CD4-positive, alpha-beta T cell (primary cell): ENCODE results near the gene TNFRSF21. TPM values are rescaled to one million over a fixed set of nuclear protein-coding genes. Genes with fewer than 3 reads are reported as not detected.

ENCODE experiments used
- ATAC-seq: fragments of 200-7000 bp; cut with Tn5 transposase; one replicate; pipeline ENCODE4 v1.10.0; 2022; ENCODE audit warnings: mild to moderate bottlenecking; ENCODE audit not compliant: poor library complexity
- CTCF ChIA-PET: fragments of 350-600 bp; sonication (Branson Sonifier 250); formaldehyde crosslinking; loops from one replicate; lab custom pipeline; 2021; ENCODE audit warnings: antibody characterized with exemption, inconsistent platforms; lab: Charles Lee
- POLR2A ChIA-PET: fragments of 350-600 bp; sonication (Branson Sonifier 250); formaldehyde crosslinking; loops from one replicate; lab custom pipeline; 2021; ENCODE audit warnings: antibody characterized with exemption, inconsistent platforms; lab: Charles Lee
- DNase-seq, 14 experiments: peaks; one replicate each; pipeline ENCODE4 v3.0.0-alpha.2; 2013 to 2020; ENCODE audit warnings: mixed read lengths in 2 of 14
- H3K27ac ChIP-seq, 2 donors: one replicate each; pipeline versions ENCODE4 v1.5.1 to v1.7.0; 2013; ENCODE audit warnings: low read length in 2 of 2, low read depth in 1 of 2, mild to moderate bottlenecking in 1 of 2
- H3K27me3 ChIP-seq, 2 experiments: 1 replicate in 1 of 2; 2 replicates in 1 of 2; pipeline versions ENCODE4 v1.6.1 to v1.7.0; 2013; ENCODE audit warnings: low read length in 2 of 2, control low read depth in 1 of 2, mild to moderate bottlenecking in 1 of 2, moderate library complexity in 1 of 2; ENCODE audit not compliant: insufficient read depth in 2 of 2, control insufficient read depth in 1 of 2
- H3K36me3 ChIP-seq: one replicate; pipeline ENCODE4 v1.6.1; 2013; ENCODE audit warnings: low read length, control low read depth; ENCODE audit not compliant: insufficient read depth
- H3K4me1 ChIP-seq: one replicate; pipeline ENCODE4 v1.6.1; 2013; ENCODE audit warnings: low read length, control low read depth; ENCODE audit not compliant: insufficient read depth
- H3K4me3 ChIP-seq: one replicate; pipeline ENCODE4 v1.5.1; 2013; ENCODE audit warnings: mild to moderate bottlenecking, low read length, moderate library complexity
- H3K9me3 ChIP-seq, 2 experiments: 1 replicate in 1 of 2; 2 replicates in 1 of 2; pipeline versions ENCODE4 v1.6.1 to v1.7.0; 2013; ENCODE audit warnings: low read length in 2 of 2, mild to moderate bottlenecking in 2 of 2, control low read depth in 1 of 2, moderate library complexity in 1 of 2; ENCODE audit not compliant: control insufficient read depth in 1 of 2, insufficient read depth in 1 of 2
- H3K27ac Mint-ChIP-seq: one replicate; pipeline ENCODE4 v1.8.0; 2020; ENCODE audit warnings: mixed read lengths
- H3K27me3 Mint-ChIP-seq: one replicate; pipeline ENCODE4 v1.8.0; 2021; ENCODE audit warnings: mixed read lengths
- H3K36me3 Mint-ChIP-seq: one replicate; pipeline ENCODE4 v1.8.0; 2021; ENCODE audit warnings: low read depth, mixed read lengths
- H3K4me1 Mint-ChIP-seq: one replicate; pipeline ENCODE4 v1.8.0; 2021; ENCODE audit warnings: low read depth, mixed read lengths
- H3K4me3 Mint-ChIP-seq: one replicate; pipeline ENCODE4 v1.8.0; 2020; ENCODE audit warnings: mild to moderate bottlenecking, mixed read lengths
- H3K9me3 Mint-ChIP-seq: one replicate; pipeline ENCODE4 v1.8.0; 2020; ENCODE audit warnings: mixed read lengths
- intact Hi-C, 2 experiments: fragments of 100-400 bp; cut with DNase I in 1 of 2; cut with micrococcal nuclease in 1 of 2; formaldehyde crosslinking; loops; one replicate each; pipeline versions ENCODE4 v1.15.1 to v1.9.0; 2023 to 2025; cut with DNase I, micrococcal nuclease
- polyA plus RNA-seq, 2 donors: library from polyadenylated mRNA; unstranded; fragments of 120-200 nt; gene quantifications; one replicate each; pipeline ENCODE4 v1.2.1, GENCODE V29; 2013
- total RNA-seq, 174 experiments: library from RNA in 2 of 174; stranded (reverse) in 2 of 174; gene quantifications; one replicate each; pipeline ENCODE4 v1.2.3 and lab custom pipeline; 2021 to 2026
- TF ChIP-seq, protein P1 (sequence below): fragments of 200-600 bp; IDR thresholded peaks from one replicate; pipeline ENCODE4 v1.8.0; 2022; ENCODE audit warnings: antibody characterized with exemption, mild to moderate bottlenecking

TNFRSF21 gene, protein sequence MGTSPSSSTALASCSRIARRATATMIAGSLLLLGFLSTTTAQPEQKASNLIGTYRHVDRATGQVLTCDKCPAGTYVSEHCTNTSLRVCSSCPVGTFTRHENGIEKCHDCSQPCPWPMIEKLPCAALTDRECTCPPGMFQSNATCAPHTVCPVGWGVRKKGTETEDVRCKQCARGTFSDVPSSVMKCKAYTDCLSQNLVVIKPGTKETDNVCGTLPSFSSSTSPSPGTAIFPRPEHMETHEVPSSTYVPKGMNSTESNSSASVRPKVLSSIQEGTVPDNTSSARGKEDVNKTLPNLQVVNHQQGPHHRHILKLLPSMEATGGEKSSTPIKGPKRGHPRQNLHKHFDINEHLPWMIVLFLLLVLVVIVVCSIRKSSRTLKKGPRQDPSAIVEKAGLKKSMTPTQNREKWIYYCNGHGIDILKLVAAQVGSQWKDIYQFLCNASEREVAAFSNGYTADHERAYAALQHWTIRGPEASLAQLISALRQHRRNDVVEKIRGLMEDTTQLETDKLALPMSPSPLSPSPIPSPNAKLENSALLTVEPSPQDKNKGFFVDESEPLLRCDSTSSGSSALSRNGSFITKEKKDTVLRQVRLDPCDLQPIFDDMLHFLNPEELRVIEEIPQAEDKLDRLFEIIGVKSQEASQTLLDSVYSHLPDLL
- total RNA-seq: under 1 TPM; 0.92 to 0.96 TPM
- polyA plus RNA-seq (2013, experiment 1 of 2): 1.3 TPM
- polyA plus RNA-seq (2013, experiment 2 of 2): 0.84 TPM
- total RNA-seq (lab: John Stamatoyannopoulos, UW): 0 to 15.6 (median 0.84) reads per million in 172 experiments

DNA sequence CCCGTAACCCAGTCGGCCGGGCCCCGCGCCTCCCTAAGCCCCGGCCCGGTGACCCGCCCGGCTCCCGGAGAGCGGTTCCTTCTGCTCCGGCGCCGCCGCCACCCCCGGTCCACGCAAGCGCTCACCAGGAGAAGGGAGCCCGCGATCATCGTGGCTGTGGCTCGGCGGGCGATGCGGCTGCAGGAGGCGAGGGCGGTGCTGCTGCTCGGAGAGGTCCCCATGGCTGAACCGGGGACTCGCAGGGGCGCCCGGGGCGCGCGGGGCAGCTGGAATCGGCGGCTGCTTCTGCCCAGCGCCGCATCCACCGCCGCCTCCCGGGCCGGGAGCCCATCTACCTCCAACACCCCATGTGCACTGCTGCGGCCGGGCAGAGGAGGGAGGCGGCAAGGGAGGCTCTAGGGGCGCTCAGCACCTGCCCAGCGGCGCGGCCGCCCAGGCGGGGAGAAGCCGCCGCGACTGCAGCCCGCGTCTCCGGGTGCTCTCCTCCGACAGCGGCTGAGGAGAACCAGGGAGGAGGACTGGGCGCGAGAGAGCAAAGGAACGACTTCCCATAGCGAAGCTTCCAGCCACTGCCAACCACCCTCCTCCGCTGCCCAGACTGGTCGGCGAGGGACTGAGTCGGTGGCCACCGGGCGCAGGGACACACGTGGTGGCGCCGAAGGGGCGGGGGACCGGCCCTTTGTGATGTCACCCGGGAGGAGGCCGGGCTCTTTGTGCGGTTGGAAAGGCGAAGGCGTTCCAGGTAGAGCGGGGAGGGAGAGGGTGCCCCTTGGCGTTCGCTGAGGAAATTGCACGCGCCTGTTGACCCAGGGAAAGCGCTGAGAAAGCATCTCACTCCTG lies at the start of gene TNFRSF21:
Gene TNFRSF21 (minus strand): TSS at position 615 of the 840 bp plus-strand sequence. CDS start 394 bp downstream, at position 221.
- H3K36me3 ChIP-seq: no peaks in the 10 kb centered on the region
- H3K27ac ChIP-seq: no peak within 1 kb of the TSS
- intact Hi-C loops: loop anchor here (1.0 to 2.0 kb wide), 3 partner anchors 212 to 461 kb away; no protein-coding TSS in a partner anchor
- Mint-ChIP-seq H3K27ac (no peak within 1 kb of the TSS), H3K27me3 (peaks cover 76% of the 10 kb centered on the region), H3K4me1 (peaks cover 5% of the 10 kb centered on the region), H3K9me3 (no peaks in the 10 kb centered on the region), H3K36me3 (no peaks in the 10 kb centered on the region), H3K4me3 (peak within 1 kb of the TSS; percentile 82)
- peak; percentile 39 to 83 (median 62) for DNase-seq
- CTCF ChIA-PET: interaction anchor here (1.3 kb wide), 1 partner anchor 212 kb away, joined by 5 read pairs; no protein-coding TSS in a partner anchor
- peaks cover 15 to 36% of the 10 kb centered on the region in 2 experiments for H3K27me3 ChIP-seq
- TF ChIP-seq, protein P1, sequence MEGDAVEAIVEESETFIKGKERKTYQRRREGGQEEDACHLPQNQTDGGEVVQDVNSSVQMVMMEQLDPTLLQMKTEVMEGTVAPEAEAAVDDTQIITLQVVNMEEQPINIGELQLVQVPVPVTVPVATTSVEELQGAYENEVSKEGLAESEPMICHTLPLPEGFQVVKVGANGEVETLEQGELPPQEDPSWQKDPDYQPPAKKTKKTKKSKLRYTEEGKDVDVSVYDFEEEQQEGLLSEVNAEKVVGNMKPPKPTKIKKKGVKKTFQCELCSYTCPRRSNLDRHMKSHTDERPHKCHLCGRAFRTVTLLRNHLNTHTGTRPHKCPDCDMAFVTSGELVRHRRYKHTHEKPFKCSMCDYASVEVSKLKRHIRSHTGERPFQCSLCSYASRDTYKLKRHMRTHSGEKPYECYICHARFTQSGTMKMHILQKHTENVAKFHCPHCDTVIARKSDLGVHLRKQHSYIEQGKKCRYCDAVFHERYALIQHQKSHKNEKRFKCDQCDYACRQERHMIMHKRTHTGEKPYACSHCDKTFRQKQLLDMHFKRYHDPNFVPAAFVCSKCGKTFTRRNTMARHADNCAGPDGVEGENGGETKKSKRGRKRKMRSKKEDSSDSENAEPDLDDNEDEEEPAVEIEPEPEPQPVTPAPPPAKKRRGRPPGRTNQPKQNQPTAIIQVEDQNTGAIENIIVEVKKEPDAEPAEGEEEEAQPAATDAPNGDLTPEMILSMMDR: peak; percentile 78
- peak within 1 kb of the TSS; percentile 54 for H3K4me3 ChIP-seq
- ATAC-seq: peak; percentile 96
- peaks cover 0 to 4% of the 10 kb centered on the region in 2 experiments for H3K9me3 ChIP-seq
- POLR2A ChIA-PET: interaction anchor here (1.1 kb wide), 1 partner anchor 168 kb away, joined by 3 read pairs; the partner anchor contains the start of gene CD2AP
- H3K4me1 ChIP-seq: peaks cover 14% of the 10 kb centered on the region

DNA sequence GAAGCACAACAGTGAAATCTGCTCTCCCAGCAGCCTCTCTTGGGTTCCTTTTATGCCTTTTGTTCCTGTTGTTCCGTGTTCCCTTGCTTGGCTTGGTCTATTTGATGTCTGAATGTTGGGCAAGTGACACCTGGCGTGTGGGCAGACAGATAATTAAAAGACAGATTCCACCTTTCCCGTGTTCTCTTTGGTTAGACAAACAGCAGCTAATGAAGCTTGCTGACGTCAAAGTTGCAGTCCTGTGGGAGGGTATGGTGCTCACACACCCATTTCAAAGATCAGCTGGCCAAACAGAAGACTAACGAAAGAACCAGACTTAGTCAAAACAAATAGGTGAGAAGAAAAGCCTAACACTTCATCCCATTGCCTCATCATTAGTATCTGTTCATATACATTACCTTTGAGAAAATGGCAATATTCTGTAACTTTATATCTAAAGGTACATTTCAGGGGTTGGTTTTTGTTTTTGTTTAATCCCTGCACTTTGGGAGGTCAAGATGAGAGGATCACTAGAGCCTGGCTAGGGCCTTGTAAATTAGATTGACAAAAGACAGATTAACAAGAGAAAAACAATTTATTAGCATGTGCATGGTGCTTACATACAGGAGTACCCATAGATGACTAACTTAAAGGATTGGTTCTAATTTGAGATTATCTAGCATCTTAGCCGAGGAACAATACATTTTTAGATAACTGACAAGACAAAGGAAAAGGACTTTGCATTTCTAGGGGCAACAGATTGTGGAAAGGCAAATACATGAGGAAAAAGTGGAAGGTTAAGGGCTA lies 48.9 kb upstream of the TNFRSF21 start:
- ATAC-seq: no peak
- TF ChIP-seq, protein P1: no peak
- no peaks in the 10 kb centered on the region for H3K4me1 ChIP-seq

More for the DNA sequence above, 48.9 kb upstream of the TNFRSF21 start:
- Mint-ChIP-seq H3K36me3 (no peaks in the 10 kb centered on the region), H3K27me3 (peaks cover 24% of the 10 kb centered on the region), H3K4me1 (no peaks in the 10 kb centered on the region), H3K4me3 (no peak overlapping the region), H3K9me3 (no peaks in the 10 kb centered on the region), H3K27ac (no peak overlapping the region)
- Histone ChIP-seq H3K9me3 (no peaks in the 10 kb centered on the region), H3K27ac (no peak overlapping the region), H3K27me3 (peaks cover 0 to 6% of the 10 kb centered on the region in 2 experiments), H3K36me3 (no peaks in the 10 kb centered on the region), H3K4me3 (no peak overlapping the region)
- intact Hi-C loops: no loop called here
- ChIA-PET CTCF (no interaction called here), POLR2A (no interaction called here)
- no peak for DNase-seq
